Right lobe of liver (tissue), 4 donors: ENCODE results near the gene SYTL1.

Source experiments
- POLR2A ChIP-seq: fragments of 450-650 bp; IDR thresholded peaks from one replicate; pipeline ENCODE4 v1.6.1; 2017; ENCODE audit warnings: antibody characterized with exemption, mild to moderate bottlenecking
- TF ChIP-seq, protein P1 (sequence below), 4 donors: fragments of 200-600 bp in 3 of 4; fragments of 450-650 bp in 1 of 4; IDR thresholded peaks; one replicate each; pipeline versions ENCODE4 v1.5.1 to v1.8.0; 2016 to 2022; ENCODE audit warnings: antibody characterized with exemption in 4 of 4, mild to moderate bottlenecking in 2 of 4
- donor health status: DM: no; HTN: no; CAD: no.
- donor health status: DM: no; HTN: no; CAD: no.
- donor health status: DM: no; HTN: yes; CAD: no.

DNA sequence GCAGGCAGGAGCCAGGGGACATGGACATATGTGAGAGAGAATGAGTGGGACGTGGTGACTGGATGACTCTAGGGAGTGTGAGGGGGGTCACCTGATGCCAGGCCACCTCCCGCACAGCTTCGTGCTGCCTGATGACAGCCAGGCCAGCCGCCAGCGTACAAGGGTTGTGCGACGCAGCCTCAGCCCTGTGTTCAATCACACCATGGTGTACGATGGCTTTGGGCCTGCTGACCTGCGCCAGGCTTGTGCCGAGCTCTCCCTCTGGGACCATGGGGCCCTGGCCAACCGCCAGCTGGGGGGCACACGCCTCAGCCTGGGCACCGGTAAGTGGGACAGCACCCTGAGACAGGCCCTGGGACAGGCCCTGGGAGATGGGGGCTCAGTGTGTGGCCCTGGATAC is 11.3 kb downstream of the SYTL1 start:
- TF ChIP-seq, protein P1, sequence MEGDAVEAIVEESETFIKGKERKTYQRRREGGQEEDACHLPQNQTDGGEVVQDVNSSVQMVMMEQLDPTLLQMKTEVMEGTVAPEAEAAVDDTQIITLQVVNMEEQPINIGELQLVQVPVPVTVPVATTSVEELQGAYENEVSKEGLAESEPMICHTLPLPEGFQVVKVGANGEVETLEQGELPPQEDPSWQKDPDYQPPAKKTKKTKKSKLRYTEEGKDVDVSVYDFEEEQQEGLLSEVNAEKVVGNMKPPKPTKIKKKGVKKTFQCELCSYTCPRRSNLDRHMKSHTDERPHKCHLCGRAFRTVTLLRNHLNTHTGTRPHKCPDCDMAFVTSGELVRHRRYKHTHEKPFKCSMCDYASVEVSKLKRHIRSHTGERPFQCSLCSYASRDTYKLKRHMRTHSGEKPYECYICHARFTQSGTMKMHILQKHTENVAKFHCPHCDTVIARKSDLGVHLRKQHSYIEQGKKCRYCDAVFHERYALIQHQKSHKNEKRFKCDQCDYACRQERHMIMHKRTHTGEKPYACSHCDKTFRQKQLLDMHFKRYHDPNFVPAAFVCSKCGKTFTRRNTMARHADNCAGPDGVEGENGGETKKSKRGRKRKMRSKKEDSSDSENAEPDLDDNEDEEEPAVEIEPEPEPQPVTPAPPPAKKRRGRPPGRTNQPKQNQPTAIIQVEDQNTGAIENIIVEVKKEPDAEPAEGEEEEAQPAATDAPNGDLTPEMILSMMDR (IDR thresholded peaks at IDR 0.05), result no peak
- TF ChIP-seq POLR2A, result no peak
